ENCODE measurements around the gene ZNRF2. TPM values are rescaled to one million over a fixed set of nuclear protein-coding genes. Genes with fewer than 3 reads are reported as not detected.

The ZNRF2 gene
- polyA plus RNA-seq, 1 donor (not counting 4 experiments of a cell fraction or from before 2014, with no cell fraction given), result 7.0 TPM

GRCh38 chr7:30367561-30367960 is 83.2 kb downstream of the ZNRF2 start:
- Histone ChIP-seq H3K27ac (ENCODE audit: control insufficient read depth, insufficient read depth, low read length) (no peak overlapping the region), H3K9ac (ENCODE audit: control insufficient read depth, extremely low read depth, insufficient read depth, low read length) (no peak overlapping the region), H3K9me1 (ENCODE audit: control insufficient read depth, extremely low read depth, insufficient read depth, low read length) (no peaks in the 10 kb centered on the region), H3K36me3 (ENCODE audit: control insufficient read depth in 2 of 2, extremely low read depth in 1 of 2, insufficient read depth in 2 of 2, low read length in 2 of 2) (peaks cover 0 to 3% of the 10 kb centered on the region in 2 experiments), H2AFZ (ENCODE audit: control insufficient read depth, low read length) (no peak overlapping the region), H3K9me3 (ENCODE audit: control insufficient read depth, low read depth, low read length) (no peaks in the 10 kb centered on the region), H4K20me1 (ENCODE audit: control insufficient read depth, extremely low read depth, insufficient read depth, low read length) (no peaks in the 10 kb centered on the region), H3K4me2 (ENCODE audit: control insufficient read depth, extremely low read depth, insufficient read depth, low read depth, low read length) (no peak overlapping the region), H3K4me3 (ENCODE audit: control insufficient read depth in 2 of 3, extremely low read depth in 1 of 3, insufficient read depth in 2 of 3, low read depth in 1 of 3, low read length in 3 of 3) (no peak overlapping the region), H3K4me1 (ENCODE audit: control insufficient read depth, extremely low read depth, insufficient read depth, low read length) (peaks cover 7% of the 10 kb centered on the region), H3K27me3 (ENCODE audit: control insufficient read depth, extremely low read depth, insufficient read depth, low read length) (no peaks in the 10 kb centered on the region), H3K79me2 (ENCODE audit: control insufficient read depth, insufficient read depth, low read length) (no peaks in the 10 kb centered on the region)
- no peak for TF ChIP-seq EZH2 (IDR thresholded peaks at IDR 0.05; ENCODE audit: low read length)
- FAIRE-seq (no peak), DNase-seq (ENCODE audit: low read depth, low spot score) (no peak)
- dilution Hi-C loops (cut with MboI; ENCODE audit: extremely low pct_ligation_motif_present, low sequenced_read_pairs), result no loop called here

DNA sequence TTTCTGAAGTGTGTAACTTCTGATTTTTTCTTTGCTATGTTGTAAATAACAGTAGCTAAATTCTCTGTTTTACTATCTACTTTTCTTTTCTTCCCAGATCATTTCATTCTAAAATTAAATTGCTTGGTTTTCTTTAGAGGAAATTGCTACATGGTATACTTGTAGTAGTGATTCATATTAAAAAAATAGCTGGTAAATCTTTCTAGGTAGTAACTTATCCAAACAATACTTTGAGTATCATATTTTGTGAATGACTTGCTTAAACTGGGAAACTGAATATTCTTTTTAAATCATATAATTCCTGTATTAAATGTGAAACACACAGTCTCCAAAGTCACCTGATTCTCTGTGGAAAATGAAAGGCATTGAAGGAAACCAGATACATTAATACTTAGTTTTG is 85.5 kb downstream of the ZNRF2 start:
- H3K9ac ChIP-seq (ENCODE audit: control insufficient read depth, extremely low read depth, insufficient read depth, low read length), result no peak overlapping the region
- H3K79me2 ChIP-seq (ENCODE audit: control insufficient read depth, insufficient read depth, low read length), result no peaks in the 10 kb centered on the region
- H3K4me3 ChIP-seq (ENCODE audit: control insufficient read depth in 2 of 3, extremely low read depth in 1 of 3, insufficient read depth in 2 of 3, low read depth in 1 of 3, low read length in 3 of 3), result no peak overlapping the region
- H3K27ac ChIP-seq (ENCODE audit: control insufficient read depth, insufficient read depth, low read length), result no peak overlapping the region
- peaks cover 7% of the 10 kb centered on the region for H3K4me1 ChIP-seq (ENCODE audit: control insufficient read depth, extremely low read depth, insufficient read depth, low read length)
- no peak for DNase-seq (ENCODE audit: low read depth, low spot score)
- TF ChIP-seq EZH2 (IDR thresholded peaks at IDR 0.05; ENCODE audit: low read length) (no peak), CTCF (optimal IDR thresholded peaks at IDR 0.05 in 1 of 3, IDR thresholded peaks at IDR 0.05 in 1 of 3, conservative IDR thresholded peaks at IDR 0.05 in 1 of 3; ENCODE audit: extremely low read depth in 1 of 3, insufficient read depth in 2 of 3, low read length in 3 of 3) (no peak)
- no peak overlapping the region for H2AFZ ChIP-seq (ENCODE audit: control insufficient read depth, low read length)
- H3K9me1 ChIP-seq (ENCODE audit: control insufficient read depth, extremely low read depth, insufficient read depth, low read length), result no peaks in the 10 kb centered on the region
- FAIRE-seq, result no peak
- dilution Hi-C loops (cut with MboI; ENCODE audit: extremely low pct_ligation_motif_present, low sequenced_read_pairs), result no loop called here
- no peaks in the 10 kb centered on the region for H3K27me3 ChIP-seq (ENCODE audit: control insufficient read depth, extremely low read depth, insufficient read depth, low read length)
- no peaks in the 10 kb centered on the region for H3K9me3 ChIP-seq (ENCODE audit: control insufficient read depth, low read depth, low read length)
- H3K36me3 ChIP-seq (ENCODE audit: control insufficient read depth in 2 of 2, extremely low read depth in 1 of 2, insufficient read depth in 2 of 2, low read length in 2 of 2), result peaks cover 0 to 1% of the 10 kb centered on the region in 2 experiments
- H4K20me1 ChIP-seq (ENCODE audit: control insufficient read depth, extremely low read depth, insufficient read depth, low read length), result no peaks in the 10 kb centered on the region
- H3K4me2 ChIP-seq (ENCODE audit: control insufficient read depth, extremely low read depth, insufficient read depth, low read depth, low read length), result no peak overlapping the region

DNA sequence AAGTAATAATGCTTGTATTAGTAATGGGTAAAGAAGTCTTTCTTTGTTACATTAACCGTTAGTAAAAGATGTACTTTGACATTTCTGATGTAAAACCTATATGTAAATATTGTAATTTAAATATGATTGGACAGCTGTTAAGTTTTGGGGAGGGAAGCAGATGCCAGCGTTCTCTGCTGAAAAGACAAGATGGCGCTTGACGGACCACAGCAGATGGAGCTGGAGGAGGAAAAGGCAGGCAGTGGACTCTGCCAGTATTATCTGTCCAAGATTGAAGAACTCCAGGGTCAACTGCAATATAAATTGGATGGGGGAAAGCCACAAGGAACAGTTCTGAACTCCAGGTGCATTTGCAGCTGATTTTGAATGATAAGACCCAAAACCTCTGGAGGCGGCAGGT is 86.9 kb downstream of the ZNRF2 start:
- no peaks in the 10 kb centered on the region for H3K79me2 ChIP-seq (ENCODE audit: control insufficient read depth, insufficient read depth, low read length)
- no peaks in the 10 kb centered on the region for H3K27me3 ChIP-seq (ENCODE audit: control insufficient read depth, extremely low read depth, insufficient read depth, low read length)
- no peak overlapping the region for H3K27ac ChIP-seq (ENCODE audit: control insufficient read depth, insufficient read depth, low read length)
- FAIRE-seq, result no peak
- DNase-seq (ENCODE audit: low read depth, low spot score), result no peak
- H3K4me1 ChIP-seq (ENCODE audit: control insufficient read depth, extremely low read depth, insufficient read depth, low read length), result peaks cover 7% of the 10 kb centered on the region
- dilution Hi-C loops (cut with MboI; ENCODE audit: extremely low pct_ligation_motif_present, low sequenced_read_pairs), result no loop called here
- no peak overlapping the region for H2AFZ ChIP-seq (ENCODE audit: control insufficient read depth, low read length)
- H4K20me1 ChIP-seq (ENCODE audit: control insufficient read depth, extremely low read depth, insufficient read depth, low read length), result no peaks in the 10 kb centered on the region
- no peak for TF ChIP-seq CTCF (optimal IDR thresholded peaks at IDR 0.05 in 1 of 3, IDR thresholded peaks at IDR 0.05 in 1 of 3, conservative IDR thresholded peaks at IDR 0.05 in 1 of 3; ENCODE audit: extremely low read depth in 1 of 3, insufficient read depth in 2 of 3, low read length in 3 of 3)
- no peak for TF ChIP-seq EZH2 (IDR thresholded peaks at IDR 0.05; ENCODE audit: low read length)
- H3K4me3 ChIP-seq (ENCODE audit: control insufficient read depth in 2 of 3, extremely low read depth in 1 of 3, insufficient read depth in 2 of 3, low read depth in 1 of 3, low read length in 3 of 3), result no peak overlapping the region
- H3K36me3 ChIP-seq (ENCODE audit: control insufficient read depth in 2 of 2, extremely low read depth in 1 of 2, insufficient read depth in 2 of 2, low read length in 2 of 2), result peaks cover 0 to 1% of the 10 kb centered on the region in 2 experiments
- H3K4me2 ChIP-seq (ENCODE audit: control insufficient read depth, extremely low read depth, insufficient read depth, low read depth, low read length), result no peak overlapping the region
- no peaks in the 10 kb centered on the region for H3K9me1 ChIP-seq (ENCODE audit: control insufficient read depth, extremely low read depth, insufficient read depth, low read length)
- H3K9me3 ChIP-seq (ENCODE audit: control insufficient read depth, low read depth, low read length), result no peaks in the 10 kb centered on the region
- no peak overlapping the region for H3K9ac ChIP-seq (ENCODE audit: control insufficient read depth, extremely low read depth, insufficient read depth, low read length)
